ENCODE results near the gene FZD4. TPM values are rescaled to one million over a fixed set of nuclear protein-coding genes. Genes with fewer than 3 reads are reported as not detected.
"Not testable (repeated sequence)": the region's sequence is repeated elsewhere in the genome, so short reads cannot be mapped to it uniquely, and the experiment has no call there.

Gene FZD4
- polyA plus RNA-seq, 2 donors = 1.4 to 2.0 TPM

- H3K36me3 ChIP-seq (ENCODE audit: control insufficient read depth in 2 of 2, insufficient read depth in 2 of 2, low read length in 1 of 2) = no peaks in the 10 kb centered on the region
- peaks cover 0 to 1% of the 10 kb centered on the region in 2 donors for H3K9me3 ChIP-seq (ENCODE audit: control insufficient read depth in 2 of 2, insufficient read depth in 1 of 2, low read depth in 1 of 2, low read length in 1 of 2)
- H3K27ac ChIP-seq (ENCODE audit: low read depth in 2 of 2, low read length in 1 of 2) = peak overlapping the region; percentile 1 to 72
- H3K27me3 ChIP-seq (ENCODE audit: control insufficient read depth in 1 of 2, insufficient read depth in 2 of 2, low read length in 2 of 2) = no peaks in the 10 kb centered on the region
- H3K4me1 ChIP-seq (ENCODE audit: control insufficient read depth in 2 of 2, insufficient read depth in 2 of 2, low read length in 1 of 2) = peaks cover 0 to 4% of the 10 kb centered on the region in 2 donors
- WGBS, 2 donors = 61 to 62% methylated on average over 8 of the region's 8 CpGs
- H3K4me3 ChIP-seq (ENCODE audit: low read depth in 1 of 2, low read length in 2 of 2) = no peak overlapping the region
Observed at GRCh38 chr11:86952221-86952875, 2.8 kb downstream of the FZD4 start.

- WGBS, 2 donors = 73 to 80% methylated on average over 3 of the region's 3 CpGs
- peaks cover 0 to 1% of the 10 kb centered on the region in 2 donors for H3K9me3 ChIP-seq (ENCODE audit: control insufficient read depth in 2 of 2, insufficient read depth in 1 of 2, low read depth in 1 of 2, low read length in 1 of 2)
- no peaks in the 10 kb centered on the region for H3K27me3 ChIP-seq (ENCODE audit: control insufficient read depth in 1 of 2, insufficient read depth in 2 of 2, low read length in 2 of 2)
- no peaks in the 10 kb centered on the region for H3K36me3 ChIP-seq (ENCODE audit: control insufficient read depth in 2 of 2, insufficient read depth in 2 of 2, low read length in 1 of 2)
- H3K27ac ChIP-seq (ENCODE audit: low read depth in 2 of 2, low read length in 1 of 2) = peak overlapping the region in 1 of 2 donors; percentile 1
- no peak overlapping the region for H3K4me3 ChIP-seq (ENCODE audit: low read depth in 1 of 2, low read length in 2 of 2)
- peaks cover 0 to 4% of the 10 kb centered on the region in 2 donors for H3K4me1 ChIP-seq (ENCODE audit: control insufficient read depth in 2 of 2, insufficient read depth in 2 of 2, low read length in 1 of 2)
Observed at GRCh38 chr11:86951706-86952105, 3.5 kb downstream of the FZD4 start.

GRCh38 chr11:86950661-86950995 lies 4.6 kb downstream of the FZD4 start:
- Histone ChIP-seq H3K36me3 (ENCODE audit: control insufficient read depth in 2 of 2, insufficient read depth in 2 of 2, low read length in 1 of 2) (no peaks in the 10 kb centered on the region), H3K4me3 (ENCODE audit: low read depth in 1 of 2, low read length in 2 of 2) (no peak overlapping the region), H3K9me3 (ENCODE audit: control insufficient read depth in 2 of 2, insufficient read depth in 1 of 2, low read depth in 1 of 2, low read length in 1 of 2) (peaks cover 0 to 1% of the 10 kb centered on the region in 2 donors), H3K4me1 (ENCODE audit: control insufficient read depth in 2 of 2, insufficient read depth in 2 of 2, low read length in 1 of 2) (peaks cover 0 to 4% of the 10 kb centered on the region in 2 donors), H3K27me3 (ENCODE audit: control insufficient read depth in 1 of 2, insufficient read depth in 2 of 2, low read length in 2 of 2) (no peaks in the 10 kb centered on the region), H3K27ac (ENCODE audit: low read depth in 2 of 2, low read length in 1 of 2) (no peak overlapping the region)
- WGBS, 2 donors = 50 to 55% methylated on average over 5 of the region's 5 CpGs

GRCh38 chr11:86949995-86950660 lies 5.1 kb downstream of the FZD4 start:
- H3K4me3 ChIP-seq (ENCODE audit: low read depth in 1 of 2, low read length in 2 of 2) = no peak overlapping the region
- H3K9me3 ChIP-seq (ENCODE audit: control insufficient read depth in 2 of 2, insufficient read depth in 1 of 2, low read depth in 1 of 2, low read length in 1 of 2) = peaks cover 0 to 1% of the 10 kb centered on the region in 2 donors
- H3K27me3 ChIP-seq (ENCODE audit: control insufficient read depth in 1 of 2, insufficient read depth in 2 of 2, low read length in 2 of 2) = no peaks in the 10 kb centered on the region
- WGBS, 2 donors = 57 to 71% methylated on average over 3 of the region's 3 CpGs
- no peaks in the 10 kb centered on the region for H3K36me3 ChIP-seq (ENCODE audit: control insufficient read depth in 2 of 2, insufficient read depth in 2 of 2, low read length in 1 of 2)
- H3K27ac ChIP-seq (ENCODE audit: low read depth in 2 of 2, low read length in 1 of 2) = peak overlapping the region in 1 of 2 donors; percentile 26
- H3K4me1 ChIP-seq (ENCODE audit: control insufficient read depth in 2 of 2, insufficient read depth in 2 of 2, low read length in 1 of 2) = peaks cover 0 to 4% of the 10 kb centered on the region in 2 donors

- Histone ChIP-seq H3K36me3 (ENCODE audit: control insufficient read depth in 2 of 2, insufficient read depth in 2 of 2, low read length in 1 of 2) (no peaks in the 10 kb centered on the region), H3K27me3 (ENCODE audit: control insufficient read depth in 1 of 2, insufficient read depth in 2 of 2, low read length in 2 of 2) (no peaks in the 10 kb centered on the region), H3K4me3 (ENCODE audit: low read depth in 1 of 2, low read length in 2 of 2) (no peak overlapping the region), H3K27ac (ENCODE audit: low read depth in 2 of 2, low read length in 1 of 2) (peak overlapping the region in 1 of 2 donors; percentile 50), H3K9me3 (ENCODE audit: control insufficient read depth in 2 of 2, insufficient read depth in 1 of 2, low read depth in 1 of 2, low read length in 1 of 2) (peaks cover 0 to 1% of the 10 kb centered on the region in 2 donors), H3K4me1 (ENCODE audit: control insufficient read depth in 2 of 2, insufficient read depth in 2 of 2, low read length in 1 of 2) (peaks cover 0 to 4% of the 10 kb centered on the region in 2 donors)
- 76 to 83% methylated on average over 5 of the region's 5 CpGs for WGBS, 2 donors
Observed at GRCh38 chr11:86948733-86949132, 6.5 kb downstream of the FZD4 start.

GRCh38 chr11:86947541-86947940 lies 7.7 kb downstream of the FZD4 start:
- no peak overlapping the region for H3K4me3 ChIP-seq (ENCODE audit: low read depth in 1 of 2, low read length in 2 of 2)
- no peaks in the 10 kb centered on the region for H3K36me3 ChIP-seq (ENCODE audit: control insufficient read depth in 2 of 2, insufficient read depth in 2 of 2, low read length in 1 of 2)
- H3K27me3 ChIP-seq (ENCODE audit: control insufficient read depth in 1 of 2, insufficient read depth in 2 of 2, low read length in 2 of 2) = no peaks in the 10 kb centered on the region
- peaks cover 0 to 1% of the 10 kb centered on the region in 2 donors for H3K9me3 ChIP-seq (ENCODE audit: control insufficient read depth in 2 of 2, insufficient read depth in 1 of 2, low read depth in 1 of 2, low read length in 1 of 2)
- no peak overlapping the region for H3K27ac ChIP-seq (ENCODE audit: low read depth in 2 of 2, low read length in 1 of 2)
- peaks cover 0 to 4% of the 10 kb centered on the region in 2 donors for H3K4me1 ChIP-seq (ENCODE audit: control insufficient read depth in 2 of 2, insufficient read depth in 2 of 2, low read length in 1 of 2)

- not testable (repeated sequence) for H3K4me1 ChIP-seq (ENCODE audit: control insufficient read depth in 2 of 2, insufficient read depth in 2 of 2, low read length in 1 of 2); H3K4me3 ChIP-seq (ENCODE audit: low read depth in 1 of 2, low read length in 2 of 2); H3K36me3 ChIP-seq (ENCODE audit: control insufficient read depth in 2 of 2, insufficient read depth in 2 of 2, low read length in 1 of 2); H3K27ac ChIP-seq (ENCODE audit: low read depth in 2 of 2, low read length in 1 of 2); H3K9me3 ChIP-seq (ENCODE audit: control insufficient read depth in 2 of 2, insufficient read depth in 1 of 2, low read depth in 1 of 2, low read length in 1 of 2); H3K27me3 ChIP-seq (ENCODE audit: control insufficient read depth in 1 of 2, insufficient read depth in 2 of 2, low read length in 2 of 2)
- 89 to 97% methylated on average over 8 of the region's 8 CpGs for WGBS, 2 donors
Observed at GRCh38 chr11:86943505-86943904, 11.7 kb downstream of the FZD4 start.

- Histone ChIP-seq H3K36me3 (ENCODE audit: control insufficient read depth in 2 of 2, insufficient read depth in 2 of 2, low read length in 1 of 2) (no peaks in the 10 kb centered on the region), H3K27me3 (ENCODE audit: control insufficient read depth in 1 of 2, insufficient read depth in 2 of 2, low read length in 2 of 2) (no peaks in the 10 kb centered on the region), H3K4me3 (ENCODE audit: low read depth in 1 of 2, low read length in 2 of 2) (no peak overlapping the region), H3K4me1 (ENCODE audit: control insufficient read depth in 2 of 2, insufficient read depth in 2 of 2, low read length in 1 of 2) (no peaks in the 10 kb centered on the region), H3K27ac (ENCODE audit: low read depth in 2 of 2, low read length in 1 of 2) (peak overlapping the region in 1 of 2 donors; percentile 21), H3K9me3 (ENCODE audit: control insufficient read depth in 2 of 2, insufficient read depth in 1 of 2, low read depth in 1 of 2, low read length in 1 of 2) (no peaks in the 10 kb centered on the region)
- WGBS, 2 donors = 61 to 63% methylated on average over 4 of the region's 4 CpGs
Observed at GRCh38 chr11:86941871-86942599, 13.2 kb downstream of the FZD4 start.

GRCh38 chr11:86941077-86941870 lies 13.9 kb downstream of the FZD4 start:
- no peaks in the 10 kb centered on the region for H3K4me1 ChIP-seq (ENCODE audit: control insufficient read depth in 2 of 2, insufficient read depth in 2 of 2, low read length in 1 of 2)
- H3K4me3 ChIP-seq (ENCODE audit: low read depth in 1 of 2, low read length in 2 of 2) = no peak overlapping the region
- H3K36me3 ChIP-seq (ENCODE audit: control insufficient read depth in 2 of 2, insufficient read depth in 2 of 2, low read length in 1 of 2) = no peaks in the 10 kb centered on the region
- H3K9me3 ChIP-seq (ENCODE audit: control insufficient read depth in 2 of 2, insufficient read depth in 1 of 2, low read depth in 1 of 2, low read length in 1 of 2) = no peaks in the 10 kb centered on the region
- 60 to 64% methylated on average over 7 of the region's 7 CpGs for WGBS, 2 donors
- no peaks in the 10 kb centered on the region for H3K27me3 ChIP-seq (ENCODE audit: control insufficient read depth in 1 of 2, insufficient read depth in 2 of 2, low read length in 2 of 2)
- H3K27ac ChIP-seq (ENCODE audit: low read depth in 2 of 2, low read length in 1 of 2) = peak overlapping the region; percentile 21 to 56
